ENCODE data around the gene CNTNAP1.

CNTNAP1 gene

DNA sequence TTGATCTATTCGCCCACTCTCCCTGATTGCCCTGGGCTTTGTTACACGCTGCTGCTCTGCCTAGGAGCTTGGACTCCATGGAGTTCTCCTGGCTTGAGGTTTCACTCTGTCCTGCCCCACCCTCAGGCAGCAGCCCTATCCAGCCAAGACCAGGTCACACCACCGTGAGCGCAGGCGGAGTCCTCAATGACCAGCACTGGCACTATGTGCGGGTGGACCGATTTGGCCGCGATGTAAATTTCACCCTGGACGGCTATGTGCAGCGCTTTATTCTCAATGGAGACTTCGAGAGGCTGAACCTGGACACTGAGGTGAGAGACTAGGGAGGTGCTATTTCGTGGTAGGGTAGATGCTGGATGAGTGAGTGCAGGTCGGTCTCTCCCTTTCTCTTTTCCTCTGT lies 3.5 kb downstream of the CNTNAP1 start:
- DNase-seq (ENCODE audit: low spot score): no peak

DNA sequence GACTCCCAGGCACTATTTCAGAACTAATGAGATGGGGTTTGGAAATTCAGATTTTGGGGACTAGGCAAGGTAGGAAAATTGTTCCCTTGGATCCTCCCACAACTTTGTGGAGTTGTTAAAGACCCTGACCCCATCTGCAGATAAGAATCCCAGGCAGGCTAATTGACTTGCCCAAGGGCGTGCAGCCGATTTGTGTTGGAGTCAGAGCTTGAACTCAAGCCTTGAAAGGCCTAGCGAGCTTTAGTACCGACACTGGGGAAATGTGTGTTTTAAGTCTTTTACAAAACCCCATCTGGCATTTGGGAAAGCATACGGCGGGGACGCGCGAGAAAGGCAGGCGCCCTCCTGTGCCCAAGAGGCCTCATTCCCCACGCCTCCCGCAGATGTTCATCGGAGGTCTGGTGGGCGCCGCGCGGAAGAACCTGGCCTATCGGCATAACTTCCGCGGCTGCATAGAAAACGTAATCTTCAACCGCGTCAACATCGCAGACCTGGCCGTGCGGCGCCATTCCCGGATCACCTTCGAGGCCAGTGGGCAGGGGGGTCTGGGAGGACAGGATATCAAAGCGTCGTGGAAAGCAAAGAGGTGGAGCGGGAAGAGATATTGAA lies 4.3 kb downstream of the CNTNAP1 start:
- DNase-seq (ENCODE audit: low spot score): no peak

DNA sequence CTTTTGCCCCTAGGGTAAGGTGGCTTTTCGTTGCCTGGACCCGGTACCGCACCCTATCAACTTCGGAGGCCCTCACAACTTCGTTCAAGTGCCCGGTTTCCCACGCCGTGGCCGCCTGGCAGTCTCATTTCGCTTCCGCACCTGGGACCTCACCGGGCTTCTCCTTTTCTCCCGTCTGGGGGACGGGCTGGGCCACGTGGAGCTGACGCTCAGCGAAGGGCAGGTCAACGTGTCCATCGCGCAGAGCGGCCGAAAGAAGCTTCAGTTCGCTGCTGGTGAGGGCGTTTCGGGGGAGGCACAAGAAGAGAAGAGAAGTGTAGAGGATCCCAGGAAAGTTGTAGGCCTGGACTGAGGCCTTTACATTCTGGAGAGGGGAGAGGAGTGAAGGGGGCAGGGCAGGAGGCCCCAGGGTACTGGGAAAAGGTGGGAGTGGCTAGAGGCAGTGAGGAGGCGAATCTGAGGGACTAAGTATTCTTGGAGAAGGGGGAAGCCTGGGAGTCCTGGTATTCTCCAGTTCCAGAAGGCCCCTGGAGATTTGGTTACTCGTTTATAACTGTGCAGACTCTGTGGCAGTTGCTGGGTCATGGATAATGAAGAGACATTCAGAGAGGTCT lies 5.5 kb downstream of the CNTNAP1 start:
- DNase-seq (ENCODE audit: low spot score): no peak

DNA sequence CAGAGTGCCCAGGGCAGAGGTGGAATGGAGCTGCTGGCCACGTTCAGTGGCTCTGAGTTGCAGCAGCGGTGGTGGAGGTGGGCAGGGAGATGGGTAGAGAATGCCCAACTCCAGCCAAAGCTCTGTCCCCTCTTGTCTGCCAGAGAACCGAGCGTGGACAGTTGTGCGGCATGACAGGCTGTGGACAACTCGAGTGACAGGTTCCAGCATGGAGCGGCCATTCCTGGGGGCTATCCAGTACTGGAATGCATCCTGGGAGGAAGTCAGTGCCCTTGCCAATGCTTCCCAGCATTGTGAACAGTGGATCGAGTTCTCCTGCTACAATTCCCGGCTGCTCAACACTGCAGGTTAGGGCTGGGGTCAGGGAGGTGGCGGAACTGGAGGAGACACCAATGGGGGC lies 8.3 kb downstream of the CNTNAP1 start:
- DNase-seq (ENCODE audit: low spot score): no peak

DNA sequence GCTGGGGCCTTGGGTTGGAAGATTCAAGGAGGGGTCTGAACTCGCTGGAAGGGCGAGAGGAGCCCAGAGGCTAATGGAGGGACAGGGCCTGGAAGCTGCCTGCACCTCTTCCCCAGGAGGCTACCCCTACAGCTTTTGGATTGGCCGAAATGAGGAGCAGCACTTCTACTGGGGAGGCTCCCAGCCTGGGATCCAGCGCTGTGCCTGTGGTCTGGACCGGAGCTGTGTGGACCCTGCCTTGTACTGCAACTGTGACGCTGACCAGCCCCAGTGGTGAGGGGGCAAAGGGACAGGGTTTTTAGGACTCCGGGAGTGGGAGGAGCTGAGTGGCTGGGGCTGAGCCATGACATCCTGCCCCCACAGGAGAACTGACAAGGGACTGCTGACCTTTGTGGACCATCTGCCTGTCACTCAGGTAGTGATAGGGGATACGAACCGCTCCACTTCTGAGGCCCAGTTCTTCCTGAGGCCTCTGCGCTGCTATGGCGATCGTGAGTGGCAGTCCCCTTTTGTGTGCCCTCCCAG lies 8.8 kb downstream of the CNTNAP1 start:
- no peak for DNase-seq (ENCODE audit: low spot score)

DNA sequence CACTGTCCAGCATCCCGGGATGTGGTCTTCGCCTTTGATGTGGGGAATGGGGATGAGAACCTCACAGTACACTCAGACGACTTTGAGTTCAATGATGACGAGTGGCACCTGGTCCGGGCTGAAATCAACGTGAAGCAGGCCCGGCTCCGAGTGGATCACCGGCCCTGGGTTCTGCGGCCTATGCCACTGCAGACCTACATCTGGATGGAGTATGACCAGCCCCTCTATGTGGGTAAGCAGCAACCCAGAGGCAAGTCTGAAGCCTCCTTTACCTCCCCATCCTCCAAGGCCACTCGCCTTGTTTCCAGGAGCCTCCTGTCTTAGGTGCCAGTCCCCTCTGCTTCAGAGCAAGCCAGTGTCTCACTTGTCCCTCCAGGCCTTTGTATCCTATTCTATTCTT lies 10.2 kb downstream of the CNTNAP1 start:
- no peak for DNase-seq (ENCODE audit: low spot score)

DNA sequence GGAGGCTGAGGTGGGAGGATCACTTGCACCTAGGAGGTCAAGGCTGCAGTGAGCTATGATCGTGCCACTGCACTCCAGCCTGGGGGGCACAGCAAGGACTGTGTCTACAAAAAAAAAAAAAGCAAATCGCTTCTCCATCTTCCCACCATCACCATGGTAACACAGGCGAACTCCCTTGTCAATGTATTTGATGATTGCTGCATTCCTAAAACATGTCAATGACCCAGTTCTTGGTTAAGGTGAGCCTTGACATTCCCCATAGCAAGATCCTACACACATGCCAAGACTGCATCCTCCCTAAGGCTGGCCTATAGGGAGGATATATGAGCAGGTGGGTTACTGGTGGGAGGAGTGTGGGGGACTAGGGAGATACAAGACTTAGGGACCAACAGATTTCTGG lies 12.2 kb downstream of the CNTNAP1 start:
- no peak for DNase-seq (ENCODE audit: low spot score)

DNA sequence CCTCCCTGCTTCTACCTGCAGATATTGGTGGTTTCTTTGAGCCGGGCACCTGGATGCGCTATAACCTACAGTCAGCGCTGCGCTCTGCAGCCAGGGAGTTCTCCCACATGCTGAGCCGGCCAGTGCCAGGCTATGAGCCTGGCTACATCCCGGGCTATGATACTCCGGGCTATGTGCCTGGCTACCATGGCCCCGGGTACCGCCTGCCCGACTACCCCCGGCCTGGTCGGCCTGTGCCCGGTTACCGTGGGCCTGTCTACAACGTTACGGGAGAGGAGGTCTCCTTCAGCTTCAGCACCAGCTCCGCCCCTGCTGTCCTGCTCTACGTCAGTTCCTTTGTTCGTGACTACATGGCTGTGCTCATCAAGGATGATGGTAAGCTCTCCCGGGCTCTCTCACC lies 13.2 kb downstream of the CNTNAP1 start:
- no peak for DNase-seq (ENCODE audit: low spot score)

DNA sequence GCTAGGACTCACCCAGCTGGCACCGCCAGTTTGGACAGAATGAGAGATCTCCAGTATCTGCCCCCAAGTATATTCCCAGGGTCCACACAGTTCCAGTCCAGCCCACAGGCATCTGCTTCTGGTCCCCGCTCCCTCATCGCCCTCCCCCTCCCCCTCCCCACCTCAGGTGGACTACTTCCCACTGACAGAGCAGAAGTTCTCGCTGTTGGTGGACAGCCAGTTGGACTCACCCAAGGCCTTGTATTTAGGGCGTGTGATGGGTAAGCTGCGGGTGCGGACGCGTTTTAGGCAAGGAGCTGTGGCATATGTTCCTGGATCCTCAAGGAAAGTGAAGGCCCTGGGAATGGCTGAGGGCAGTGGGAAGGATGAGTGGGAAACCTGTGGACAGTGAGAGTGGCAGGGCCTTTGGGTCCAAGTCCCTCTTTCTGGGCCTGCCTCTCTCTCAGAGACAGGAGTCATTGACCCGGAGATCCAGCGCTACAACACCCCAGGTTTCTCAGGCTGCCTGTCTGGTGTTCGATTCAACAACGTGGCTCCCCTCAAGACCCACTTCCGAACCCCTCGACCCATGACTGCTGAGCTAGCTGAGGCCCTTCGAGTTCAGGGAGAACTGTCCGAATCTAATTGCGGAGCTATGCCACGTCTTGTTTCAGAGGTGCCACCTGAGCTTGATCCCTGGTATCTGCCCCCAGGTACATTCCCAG lies 14.9 kb downstream of the CNTNAP1 start:
- no peak for DNase-seq (ENCODE audit: low spot score)

DNA sequence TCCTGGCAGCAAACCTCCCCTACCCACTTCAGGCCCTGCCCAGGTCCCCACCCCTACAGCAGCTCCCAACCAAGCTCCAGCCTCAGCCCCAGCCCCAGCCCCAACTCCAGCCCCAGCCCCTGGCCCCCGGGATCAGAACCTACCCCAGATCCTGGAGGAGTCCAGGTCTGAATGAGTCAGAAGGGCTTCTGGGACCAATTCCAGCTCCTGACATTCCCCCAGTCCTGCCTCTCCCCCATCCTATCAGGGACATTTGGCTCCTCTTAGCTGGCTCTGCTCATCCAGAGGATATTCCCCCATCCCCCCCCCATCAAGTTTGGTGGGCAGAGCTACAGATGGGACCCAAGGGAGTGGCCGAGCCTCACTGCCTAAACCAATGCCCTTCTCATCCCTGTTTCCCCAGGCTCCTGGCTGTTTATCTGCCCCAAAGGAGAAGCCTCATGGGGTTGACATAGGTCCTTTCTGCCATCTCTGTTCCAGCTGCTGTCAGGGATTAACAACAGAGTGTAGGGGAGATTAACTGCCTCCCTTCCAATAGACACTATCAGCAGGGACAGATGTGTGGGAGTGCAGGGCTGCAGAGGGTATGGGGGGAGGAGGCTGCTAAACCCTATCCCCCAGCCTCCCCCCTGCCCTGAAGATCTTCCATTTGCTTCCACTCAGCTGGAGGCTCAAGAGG lies 16.5 kb downstream of the CNTNAP1 start:
- DNase-seq (ENCODE audit: low spot score): peak; percentile 92

DNA sequence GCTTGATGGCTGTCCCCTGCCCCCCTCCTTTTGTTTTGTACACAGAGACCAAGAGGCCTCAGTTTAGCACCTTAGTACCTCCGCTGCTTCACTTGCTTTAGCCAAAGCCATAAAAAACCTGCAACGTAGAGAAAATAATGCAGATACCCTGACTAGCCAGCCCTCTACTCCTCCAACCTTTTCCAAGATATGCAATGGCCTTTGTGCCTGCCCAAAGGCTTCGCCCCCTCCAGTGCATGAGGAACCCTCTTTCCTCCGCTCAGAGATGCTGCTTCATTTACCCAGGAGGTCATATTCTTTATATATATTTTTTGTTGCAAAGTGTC lies 17.0 kb downstream of the CNTNAP1 start:
- no peak for DNase-seq (ENCODE audit: low spot score)

DNA sequence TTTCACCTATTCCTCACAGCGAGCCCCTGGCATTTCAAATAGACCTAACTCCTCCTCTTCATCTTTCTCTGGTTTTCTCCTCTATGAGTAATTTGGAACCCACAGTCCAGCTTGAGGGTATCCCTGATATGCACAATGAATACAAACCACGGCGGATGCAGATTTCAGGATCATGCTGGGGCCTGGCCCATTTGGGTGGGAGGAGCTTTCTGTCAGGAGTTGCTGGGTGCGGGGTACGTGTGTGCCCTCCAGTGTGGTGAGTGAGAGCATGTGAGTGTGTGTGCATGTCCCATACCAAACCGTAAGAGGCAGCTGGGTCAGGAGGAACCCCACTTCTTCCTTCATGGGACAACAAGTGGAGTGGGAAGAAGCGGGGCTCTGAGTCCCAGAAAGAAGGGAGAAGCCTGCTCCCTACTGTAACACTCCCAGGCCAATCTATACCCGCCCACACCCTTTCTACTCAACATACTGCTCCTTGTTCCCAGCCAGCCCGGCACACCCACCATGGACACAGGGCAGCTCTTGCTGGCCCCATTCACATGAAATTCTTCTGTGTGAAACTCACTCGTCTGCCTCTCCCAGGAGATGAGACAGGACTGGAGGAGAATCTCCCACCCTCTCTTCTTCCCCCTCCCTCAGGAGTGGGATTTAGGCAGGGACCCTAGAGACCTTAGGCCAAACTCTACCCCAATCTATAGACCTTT lies 18.4 kb downstream of the CNTNAP1 start:
- DNase-seq (ENCODE audit: low spot score): no peak

DNA sequence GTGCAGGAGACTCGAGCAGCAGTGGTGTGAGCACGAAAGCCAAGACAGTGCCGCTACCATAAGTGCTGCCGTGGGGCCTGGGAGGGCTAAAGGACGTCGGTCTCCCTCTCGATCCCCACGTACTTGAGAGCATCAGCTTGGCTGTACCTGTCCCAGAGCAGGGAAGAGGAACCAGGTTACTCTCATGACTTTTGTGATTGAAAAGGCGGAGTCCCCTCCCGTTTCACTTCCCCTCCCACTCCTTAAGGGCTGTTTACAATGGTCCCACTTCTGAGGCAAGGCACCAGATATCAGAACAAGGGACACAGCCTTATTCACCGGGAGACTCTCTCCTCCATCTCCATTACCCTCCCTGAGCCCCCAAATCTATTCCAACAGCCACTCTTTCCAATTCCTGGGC lies 20.1 kb downstream of the CNTNAP1 start:
- DNase-seq (ENCODE audit: low spot score): no peak

DNA sequence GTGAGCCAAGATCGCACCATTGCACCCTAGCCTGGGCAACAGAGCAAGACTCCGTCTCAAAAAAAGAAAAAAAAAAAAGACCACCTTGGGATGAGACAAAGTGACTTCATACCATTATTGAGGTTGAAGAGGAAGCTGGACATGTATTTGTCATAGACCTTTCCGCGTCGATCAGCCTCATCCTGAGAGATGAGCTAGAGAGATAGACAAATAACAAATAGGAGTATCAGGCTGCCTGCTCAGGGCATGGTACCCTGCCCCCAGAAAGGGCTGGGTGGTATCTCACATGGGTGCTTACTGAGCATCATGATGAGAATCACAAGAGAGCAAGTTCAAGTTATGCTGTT lies 22.1 kb downstream of the CNTNAP1 start:
- DNase-seq (ENCODE audit: low spot score): no peak

DNA sequence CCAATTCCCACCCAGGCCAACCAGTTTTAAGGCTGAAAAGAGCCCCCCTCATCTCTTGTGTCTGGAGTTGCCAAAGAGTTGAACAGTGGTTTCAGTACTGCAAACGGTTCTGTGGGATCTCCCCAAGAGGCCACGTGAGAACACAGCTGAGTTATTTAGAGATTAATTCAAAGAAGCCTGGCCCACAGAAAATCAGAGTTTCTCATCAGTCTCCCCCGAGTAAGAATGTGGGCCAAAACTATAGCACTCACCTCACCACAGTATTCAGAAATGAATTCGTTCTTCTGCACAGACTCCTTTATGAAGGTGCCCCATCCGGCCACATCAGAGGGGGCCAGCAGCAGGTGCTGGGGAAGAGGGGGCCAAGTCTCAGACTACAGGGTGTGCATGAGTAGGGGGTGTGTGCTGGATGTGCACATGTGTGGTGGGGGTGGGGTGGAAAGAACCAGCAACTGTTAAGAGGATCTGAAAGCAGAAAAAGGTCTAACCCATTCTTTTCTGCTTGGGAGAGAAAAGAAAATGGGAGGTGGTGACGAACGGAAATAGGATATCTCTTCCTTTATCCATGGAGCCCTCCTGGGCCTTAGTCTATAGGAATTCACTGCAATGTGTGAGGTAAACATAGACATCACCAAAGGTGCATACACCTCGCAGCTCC lies 22.6 kb downstream of the CNTNAP1 start:
- no peak for DNase-seq (ENCODE audit: low spot score)

DNA sequence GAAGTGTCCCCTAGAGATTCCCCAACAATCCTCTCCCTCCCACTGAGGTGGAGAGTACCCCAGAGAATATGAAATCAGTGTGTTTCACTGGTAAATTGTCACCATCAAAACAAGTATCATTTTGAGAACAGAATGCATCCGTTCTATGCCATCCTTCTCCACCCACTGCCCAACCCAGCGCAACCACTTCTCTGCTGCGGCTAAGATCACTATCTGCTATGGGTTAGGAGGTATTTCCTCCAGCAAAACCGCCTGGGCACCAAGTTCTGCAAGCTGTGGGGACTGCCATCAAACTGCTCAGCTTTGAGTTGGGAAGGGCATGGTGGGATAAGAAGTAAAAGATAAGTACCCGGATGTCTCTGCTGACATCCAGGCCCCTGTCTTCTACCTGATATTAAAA lies 24.4 kb downstream of the CNTNAP1 start:
- no peak for DNase-seq (ENCODE audit: low spot score)

DNA sequence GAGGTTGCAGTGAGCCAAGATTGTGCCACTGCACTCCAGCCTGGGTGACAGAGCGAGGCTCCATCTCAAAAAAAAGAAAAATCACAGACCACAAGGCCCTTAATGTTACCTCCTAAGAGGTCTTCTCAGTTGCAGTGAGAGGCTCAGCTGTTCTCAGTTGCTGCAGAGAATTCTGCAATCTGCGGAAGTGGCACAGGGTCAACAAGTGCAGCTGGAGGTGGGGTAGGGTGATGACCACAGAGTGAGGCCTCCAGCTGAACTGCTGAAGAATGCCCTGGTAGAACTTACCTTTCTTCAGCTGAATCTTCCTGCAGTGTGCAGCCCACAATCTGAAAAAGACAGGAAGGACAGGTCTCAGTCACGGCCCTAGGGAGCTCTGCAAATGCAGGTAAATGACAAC lies 26.3 kb downstream of the CNTNAP1 start:
- DNase-seq (ENCODE audit: low spot score): no peak

DNA sequence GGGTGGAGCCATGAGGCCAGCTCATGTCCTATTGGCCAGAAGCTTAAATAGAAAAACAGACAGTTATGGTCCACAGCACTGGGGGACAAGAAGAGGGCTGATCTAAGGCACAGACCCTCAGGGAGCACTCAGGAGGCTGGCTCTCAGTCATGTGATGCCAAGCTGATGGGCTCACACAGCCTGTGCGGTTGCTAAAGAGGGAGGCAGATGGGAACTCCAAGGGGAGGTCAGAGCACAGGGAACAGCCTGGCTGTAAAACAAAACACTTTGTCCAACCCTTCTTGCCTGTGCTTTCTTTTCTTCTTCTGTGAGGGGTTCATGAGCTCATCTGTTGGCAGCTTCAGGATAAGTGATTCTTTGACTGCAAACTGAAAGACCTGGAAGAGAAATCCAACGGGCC lies 27.2 kb downstream of the CNTNAP1 start:
- DNase-seq (ENCODE audit: low spot score): no peak

DNA sequence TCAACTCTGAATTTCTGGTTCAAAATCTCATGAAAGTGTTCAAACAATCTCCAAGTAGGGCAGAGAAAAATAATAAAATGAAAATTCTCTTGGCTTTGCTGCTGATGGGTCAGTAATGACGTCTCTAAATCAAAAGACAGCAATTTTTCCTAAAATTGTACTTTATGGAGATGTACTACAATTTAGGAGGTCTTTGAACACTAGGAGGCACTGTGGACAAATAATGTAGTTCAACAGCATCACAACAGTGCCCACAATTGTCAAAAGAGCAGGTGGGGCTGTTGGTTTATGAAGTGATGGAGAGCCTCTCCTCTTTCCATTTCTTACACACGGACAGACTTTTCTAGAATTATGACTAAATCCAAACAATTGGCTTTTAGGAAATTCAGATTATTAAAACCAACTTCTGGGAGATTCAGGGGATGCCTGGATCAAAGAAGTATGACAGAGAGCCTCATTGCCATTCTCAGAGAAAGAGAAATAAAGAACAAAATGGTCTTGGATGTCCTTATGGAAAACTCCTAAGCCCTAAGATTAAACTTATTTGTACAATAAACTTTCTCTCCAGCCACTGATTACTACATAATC lies 38.8 kb downstream of the CNTNAP1 start:
- peak; percentile 58 for DNase-seq (ENCODE audit: low spot score)

DNA sequence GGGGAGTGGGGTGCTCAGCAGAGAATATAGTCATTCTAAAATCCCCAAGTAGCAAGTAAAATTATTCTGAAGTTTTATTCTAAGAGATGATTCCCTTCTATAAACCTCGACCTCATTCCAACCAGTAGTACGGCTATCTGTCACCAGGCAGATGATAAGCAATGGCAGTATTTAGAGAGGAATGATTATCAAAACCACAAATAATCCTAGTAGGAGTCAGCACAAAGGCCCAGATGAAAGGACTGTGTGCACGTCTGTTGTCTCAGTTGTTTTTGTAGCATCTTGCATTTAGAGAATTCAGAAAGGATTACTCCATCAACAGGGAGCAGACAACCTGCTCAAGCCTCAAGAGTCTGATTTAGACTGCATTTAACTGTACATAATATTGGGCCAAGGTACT lies 41.3 kb downstream of the CNTNAP1 start:
- DNase-seq (ENCODE audit: low spot score): no peak

DNA sequence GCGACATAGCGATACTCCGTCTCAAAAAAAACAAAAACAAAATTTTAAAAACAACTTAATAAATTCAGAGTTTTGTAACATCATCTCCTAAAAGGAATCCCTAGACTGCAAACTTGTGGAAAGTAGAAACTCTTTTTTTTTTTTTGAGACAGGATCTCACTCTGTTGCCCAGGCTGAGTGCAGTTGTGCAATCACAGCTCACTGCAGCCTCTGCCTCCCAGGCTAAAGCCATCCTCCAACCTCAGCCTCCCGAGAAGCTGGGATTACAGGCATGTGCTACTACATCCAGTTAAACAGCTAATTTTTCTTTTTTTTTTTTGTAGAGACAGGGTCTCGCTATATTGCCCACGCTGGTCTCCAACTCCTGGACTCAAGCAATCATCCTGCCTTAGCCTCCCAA lies 42.8 kb downstream of the CNTNAP1 start:
- no peak for DNase-seq (ENCODE audit: low spot score)

DNA sequence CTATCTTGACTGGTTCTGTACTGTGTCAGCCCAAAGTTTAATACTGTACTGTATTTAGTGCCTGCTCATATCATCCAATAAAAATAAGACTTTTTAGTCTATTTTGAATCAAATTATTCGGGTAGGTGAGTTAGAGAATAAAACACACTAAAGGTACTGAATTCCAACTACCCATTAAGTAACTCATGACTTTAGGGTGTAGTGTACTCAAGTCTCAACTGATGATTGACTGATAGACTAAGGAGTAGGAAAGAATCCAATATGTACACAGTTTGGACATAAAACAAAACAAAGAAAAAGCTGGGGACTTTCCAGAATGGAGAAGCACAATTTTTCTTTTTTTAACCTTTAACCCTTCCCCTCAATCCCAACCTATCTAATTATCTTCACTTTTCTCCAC lies 58.4 kb downstream of the CNTNAP1 start:
- DNase-seq (ENCODE audit: low spot score): no peak
